Kasumi-1 (cell line): ENCODE data around the gene ALDH4A1.

Experiments used
- DNase-seq, 2 experiments: peaks; one replicate each; lab custom pipeline; 2025; lab: John Stamatoyannopoulos, UW

Gene ALDH4A1, protein sequence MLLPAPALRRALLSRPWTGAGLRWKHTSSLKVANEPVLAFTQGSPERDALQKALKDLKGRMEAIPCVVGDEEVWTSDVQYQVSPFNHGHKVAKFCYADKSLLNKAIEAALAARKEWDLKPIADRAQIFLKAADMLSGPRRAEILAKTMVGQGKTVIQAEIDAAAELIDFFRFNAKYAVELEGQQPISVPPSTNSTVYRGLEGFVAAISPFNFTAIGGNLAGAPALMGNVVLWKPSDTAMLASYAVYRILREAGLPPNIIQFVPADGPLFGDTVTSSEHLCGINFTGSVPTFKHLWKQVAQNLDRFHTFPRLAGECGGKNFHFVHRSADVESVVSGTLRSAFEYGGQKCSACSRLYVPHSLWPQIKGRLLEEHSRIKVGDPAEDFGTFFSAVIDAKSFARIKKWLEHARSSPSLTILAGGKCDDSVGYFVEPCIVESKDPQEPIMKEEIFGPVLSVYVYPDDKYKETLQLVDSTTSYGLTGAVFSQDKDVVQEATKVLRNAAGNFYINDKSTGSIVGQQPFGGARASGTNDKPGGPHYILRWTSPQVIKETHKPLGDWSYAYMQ

DNA sequence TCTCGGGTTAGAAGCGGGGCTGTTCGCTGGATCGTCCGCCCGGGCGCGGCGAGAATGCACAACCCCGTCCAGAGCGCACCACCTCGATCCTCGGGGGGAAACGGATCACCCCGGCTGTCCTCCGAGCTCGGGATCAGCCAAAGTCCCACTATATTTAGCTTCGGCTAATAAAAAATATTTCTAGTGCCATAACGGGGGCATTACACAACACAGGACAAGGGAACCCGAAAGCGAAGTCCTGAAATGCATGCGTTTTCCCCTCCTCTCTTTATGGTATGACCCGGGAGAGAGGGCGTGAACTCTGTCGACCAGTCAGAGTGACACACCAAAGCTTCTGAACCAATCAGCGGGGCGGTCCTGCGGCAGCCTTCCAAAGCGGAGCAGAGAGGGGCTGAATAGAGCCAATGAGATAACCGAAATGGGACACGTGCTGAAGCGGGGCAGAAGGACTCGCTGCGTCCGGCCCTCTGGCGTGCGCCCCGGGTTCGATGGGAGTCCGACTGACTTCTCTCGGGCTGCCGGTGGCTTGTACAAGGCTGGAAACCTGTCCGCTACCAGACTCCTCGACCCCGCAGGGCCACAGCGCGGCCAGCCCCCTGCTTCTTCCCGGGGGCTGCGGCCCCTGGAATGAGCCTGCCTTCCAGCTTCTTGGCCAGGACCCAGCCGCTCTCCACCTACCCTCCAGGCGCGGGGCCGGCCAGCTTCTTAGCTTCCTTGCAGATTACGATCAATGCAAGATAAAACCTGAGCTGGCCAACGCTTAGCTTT lies at the start of gene ALDH4A1:
ALDH4A1 (minus strand) TSS at position 33 of the 768 bp plus-strand sequence; CDS start at position 1, 32 bp downstream.
- DNase-seq = peak; percentile 98 to 99

DNA sequence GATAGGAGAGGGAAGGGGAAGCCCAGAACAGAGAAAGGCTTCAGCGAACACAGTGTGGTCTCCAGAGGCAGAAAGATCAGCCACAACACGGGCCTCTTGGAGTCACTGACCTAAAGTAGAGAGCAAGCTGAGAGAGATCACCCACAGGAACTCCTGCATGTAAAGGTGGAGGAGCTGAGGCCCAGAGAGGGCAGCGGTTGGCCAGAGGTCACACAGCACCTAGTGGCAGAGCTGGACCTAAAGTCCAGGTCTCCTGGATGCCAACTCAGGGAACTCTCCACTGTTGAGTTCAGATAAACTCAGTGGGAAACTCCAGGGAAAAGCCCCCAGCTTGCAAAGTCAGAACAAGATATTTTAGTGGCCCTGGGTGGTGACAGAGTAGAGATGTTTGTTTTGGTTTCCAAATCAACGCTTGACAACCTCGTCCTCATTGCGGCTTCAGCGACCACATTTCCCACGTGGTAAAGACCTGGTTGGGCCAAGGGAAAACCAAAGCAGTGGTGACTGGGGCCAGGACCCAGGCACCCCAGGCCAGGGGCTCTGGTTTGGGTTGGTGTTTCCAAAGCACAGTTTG lies 49.5 kb upstream of the ALDH4A1 start:
- DNase-seq = no peak

DNA sequence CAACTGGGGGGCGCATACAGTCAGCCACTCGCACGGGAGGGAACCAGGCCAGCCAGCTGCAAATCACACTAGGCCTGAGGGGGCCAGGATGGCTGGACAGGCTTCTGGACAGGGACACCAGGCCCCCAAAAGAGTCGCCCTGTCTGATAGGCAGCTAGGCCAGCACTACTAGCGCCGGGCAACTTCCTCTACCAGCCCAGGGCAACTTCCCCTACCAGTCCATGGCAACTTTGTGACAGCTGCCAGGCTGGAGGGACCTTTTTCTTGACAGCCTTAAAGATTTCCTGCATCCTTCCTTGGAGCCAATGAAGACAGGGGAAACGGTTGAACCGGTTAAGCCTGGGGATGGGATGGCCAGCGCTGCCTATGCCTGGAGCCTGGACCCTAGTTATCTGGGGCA lies 49.1 kb upstream of the ALDH4A1 start:
- peak in 1 of 2 experiments; percentile 30 for DNase-seq

DNA sequence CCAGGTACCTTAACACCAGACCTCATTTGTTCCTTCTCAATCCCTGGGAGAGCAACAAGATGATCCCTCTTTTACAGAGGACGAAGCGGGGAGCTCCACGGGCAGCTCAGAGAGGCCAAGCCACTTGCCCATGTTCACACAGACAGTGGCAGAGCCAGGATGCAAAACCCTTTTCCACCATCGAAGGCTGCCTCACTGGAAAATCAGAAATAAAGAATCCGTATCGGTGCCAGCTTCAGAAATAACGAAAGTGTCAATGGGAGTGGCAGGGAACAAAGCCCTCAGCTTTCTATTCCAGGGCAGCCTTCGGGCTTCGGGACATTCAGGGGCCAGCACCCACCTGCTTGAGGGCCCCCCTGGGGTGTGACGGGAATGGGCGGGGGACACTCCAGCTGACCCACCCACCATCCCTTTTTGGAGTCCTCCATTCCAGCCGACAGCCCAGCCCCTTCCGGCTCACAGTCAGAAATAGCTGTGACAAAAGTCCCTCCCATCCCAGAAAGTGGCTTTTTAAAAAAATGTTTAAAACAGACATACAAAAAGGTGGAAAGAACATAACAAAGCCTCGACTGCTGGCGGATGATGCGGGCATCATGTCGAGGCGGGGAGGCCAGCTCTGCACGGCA lies 48.2 kb upstream of the ALDH4A1 start:
- DNase-seq = no peak

DNA sequence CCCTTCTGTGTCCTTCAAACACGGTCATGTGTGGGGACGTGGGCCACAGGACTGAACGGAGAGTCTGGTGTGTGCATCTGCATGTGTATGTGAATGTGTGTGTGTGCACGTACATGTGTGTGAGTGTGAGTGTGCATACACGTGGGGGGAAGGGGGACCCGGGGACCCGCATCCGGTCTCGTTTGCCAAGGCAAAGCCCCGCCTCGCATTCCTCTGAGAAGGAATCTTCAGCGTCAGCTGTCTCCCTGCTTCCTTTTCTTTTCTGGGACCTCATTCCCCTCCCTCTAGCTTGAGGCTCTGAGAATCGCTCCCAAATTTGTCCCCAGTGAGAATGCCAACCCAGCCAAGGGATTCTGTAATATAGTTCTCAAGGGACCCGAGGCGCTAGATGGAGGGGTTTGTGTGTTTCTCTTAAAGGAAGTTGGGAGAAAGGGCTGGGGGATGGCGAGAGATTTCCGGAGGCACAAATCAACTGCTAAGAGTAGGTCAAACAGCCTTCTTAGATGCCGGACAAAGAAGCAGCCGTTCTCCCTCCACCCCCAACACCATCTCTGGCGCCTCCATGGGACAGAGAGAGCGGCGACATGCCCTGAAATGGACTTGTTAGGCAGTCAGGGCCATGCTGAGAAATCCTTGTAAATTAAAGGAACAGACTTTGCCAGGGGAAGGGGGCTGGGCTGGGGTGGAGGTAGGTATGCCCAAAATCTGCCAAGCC lies 47.5 kb upstream of the ALDH4A1 start:
- no peak for DNase-seq

DNA sequence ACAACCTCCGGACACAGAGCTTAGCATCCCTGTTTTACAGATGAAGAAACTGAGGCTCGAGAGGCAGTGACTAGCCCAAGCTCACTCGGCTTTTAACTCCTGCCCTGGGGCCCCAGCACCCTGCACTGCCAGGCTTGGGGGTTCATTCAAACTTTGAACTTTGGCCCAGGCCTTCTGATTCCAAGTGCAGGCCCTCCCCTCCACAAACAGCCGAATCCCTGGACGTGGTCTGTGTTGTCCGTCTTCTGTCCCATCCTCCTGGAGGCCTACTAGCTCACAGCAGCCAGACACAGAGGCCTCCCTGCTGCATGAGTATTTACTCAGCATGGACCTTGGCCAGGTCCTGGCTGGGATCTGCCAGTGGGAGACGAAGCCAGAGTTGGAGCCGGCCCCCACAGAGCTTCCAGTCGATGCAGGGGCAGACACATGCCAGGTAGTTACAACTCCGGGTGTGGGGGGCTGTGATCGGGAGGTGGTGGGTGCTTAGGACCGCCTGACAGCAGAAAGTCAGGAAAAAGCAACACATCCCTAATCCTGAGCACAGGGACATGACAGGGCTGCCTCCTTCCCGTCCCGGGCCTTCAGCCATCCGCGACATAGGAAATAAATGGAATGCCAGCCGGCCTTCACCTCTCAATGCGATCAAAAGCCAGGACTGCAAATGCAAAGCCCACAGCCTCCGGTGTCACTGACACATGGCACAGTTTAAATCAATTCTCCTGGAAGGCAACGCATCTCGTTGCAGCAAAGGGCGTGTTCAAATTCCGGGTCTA lies 46.7 kb upstream of the ALDH4A1 start:
- no peak for DNase-seq

DNA sequence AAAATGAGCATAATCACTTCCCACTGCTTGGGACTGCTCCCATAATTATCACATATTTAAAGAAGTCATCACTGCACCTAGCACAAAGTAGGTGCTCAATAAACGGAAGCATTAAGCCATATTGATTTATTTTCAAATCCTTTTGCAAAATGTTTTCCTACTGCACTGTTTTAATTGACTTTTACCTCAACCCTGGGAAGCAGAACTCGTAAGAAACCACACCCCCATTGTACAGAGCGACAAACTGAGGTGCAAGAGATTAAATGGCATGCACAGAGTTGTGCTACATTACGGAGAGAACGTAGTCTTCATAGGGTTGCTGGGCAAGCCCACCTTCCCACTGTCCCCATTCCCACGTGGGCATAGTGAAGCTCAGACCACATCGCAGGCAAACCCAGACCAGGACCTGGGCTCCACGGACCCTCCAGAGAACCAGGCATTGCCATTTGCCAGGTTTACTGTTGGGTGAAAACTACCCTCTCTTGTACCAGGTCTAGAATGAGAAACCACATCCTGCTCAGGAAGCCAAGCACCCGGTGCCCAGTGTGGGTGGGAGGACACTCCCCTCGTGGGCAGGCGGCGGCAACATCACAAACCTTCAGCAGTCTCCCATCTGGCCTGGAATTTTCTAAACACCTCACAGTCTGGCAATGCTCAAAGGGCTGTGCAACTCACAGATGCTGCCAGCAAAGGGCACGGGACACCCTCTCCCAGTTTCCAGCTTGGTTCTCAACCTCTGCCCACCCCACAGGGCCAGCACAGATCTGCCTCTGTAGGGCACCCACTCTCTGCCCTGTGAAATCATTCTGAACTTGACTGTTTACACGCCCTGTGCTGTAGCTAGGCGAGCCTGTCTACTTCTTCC lies 45.9 kb upstream of the ALDH4A1 start:
- DNase-seq = no peak

DNA sequence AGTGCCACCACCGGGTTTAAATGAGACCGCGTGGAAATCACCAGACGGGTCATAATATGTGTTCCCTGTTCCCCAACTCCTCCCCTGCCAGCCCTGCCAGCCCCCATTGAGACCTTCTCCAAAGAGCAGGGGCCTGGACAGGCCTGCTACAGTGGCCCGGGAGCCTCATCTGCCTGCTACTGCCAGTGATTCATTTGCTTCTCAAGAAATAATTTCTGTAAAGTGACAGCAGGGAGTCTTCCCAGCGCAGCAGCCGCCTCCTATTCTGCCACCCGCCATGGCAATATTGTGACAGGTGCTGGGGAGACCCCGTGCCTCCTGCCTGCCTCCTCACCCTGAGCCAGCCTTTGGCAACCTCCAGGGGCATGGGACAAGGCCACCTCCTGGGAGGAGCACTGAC lies 45.2 kb upstream of the ALDH4A1 start:
- DNase-seq = no peak

DNA sequence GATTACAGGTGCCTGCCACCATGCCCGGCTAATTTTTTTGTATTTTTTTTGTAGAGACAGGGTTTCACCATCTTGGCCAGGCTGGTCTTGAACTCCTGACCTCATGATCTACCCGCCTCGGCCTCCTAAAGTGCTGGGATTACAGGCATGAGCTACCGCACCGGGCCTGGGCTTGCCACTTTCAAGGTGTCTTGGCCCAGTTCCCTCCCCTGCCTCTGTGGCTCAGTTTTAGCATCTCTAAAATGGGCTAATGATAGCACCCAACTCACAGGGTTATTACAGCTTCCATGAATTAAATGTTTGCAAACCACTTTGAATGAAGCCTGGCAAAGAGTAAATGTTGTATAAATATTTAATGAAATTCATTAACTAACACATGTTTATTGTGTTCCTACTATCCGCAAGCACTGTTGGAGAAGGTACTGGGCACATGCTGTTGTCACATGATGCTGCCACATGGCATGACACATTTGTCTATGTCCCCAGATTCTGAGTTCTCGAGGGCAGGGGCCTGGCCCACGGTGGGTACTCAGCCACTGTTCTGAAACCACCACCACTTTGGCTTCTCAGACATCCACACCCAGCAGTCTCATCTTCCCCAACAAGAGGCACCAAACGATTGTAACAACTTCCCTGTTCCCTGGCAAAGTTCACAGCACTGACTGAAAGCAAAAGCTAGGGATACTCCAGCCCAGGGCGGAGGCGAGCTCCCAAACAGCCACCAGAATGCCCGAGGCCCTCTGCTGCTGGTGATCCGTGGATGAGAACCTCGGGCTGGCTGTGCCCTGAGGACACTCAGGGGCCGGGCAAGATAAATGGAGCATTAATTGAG lies 44.4 kb upstream of the ALDH4A1 start:
- no peak for DNase-seq

DNA sequence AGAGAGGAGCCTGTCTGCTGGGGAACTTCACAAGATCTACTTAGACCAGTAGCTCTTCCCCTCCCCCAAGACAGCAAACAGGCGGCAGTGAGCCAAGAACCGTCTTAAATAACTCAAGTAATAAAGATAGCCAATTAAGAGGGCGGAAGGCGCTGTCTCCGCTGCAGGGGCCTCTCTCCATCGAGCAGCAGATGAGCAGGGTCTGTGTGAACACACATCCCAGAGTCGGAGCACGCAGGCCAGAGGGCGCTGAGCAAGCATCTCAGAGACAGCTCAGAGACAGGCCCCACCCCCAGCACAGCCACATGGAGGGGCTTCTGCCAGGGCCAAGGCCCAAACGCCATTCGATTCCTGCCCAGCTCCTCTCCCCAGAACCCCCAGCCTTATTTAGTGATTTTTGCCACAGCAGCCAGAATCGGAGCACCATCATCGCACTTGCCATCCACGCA lies 43.1 kb upstream of the ALDH4A1 start:
- no peak for DNase-seq

DNA sequence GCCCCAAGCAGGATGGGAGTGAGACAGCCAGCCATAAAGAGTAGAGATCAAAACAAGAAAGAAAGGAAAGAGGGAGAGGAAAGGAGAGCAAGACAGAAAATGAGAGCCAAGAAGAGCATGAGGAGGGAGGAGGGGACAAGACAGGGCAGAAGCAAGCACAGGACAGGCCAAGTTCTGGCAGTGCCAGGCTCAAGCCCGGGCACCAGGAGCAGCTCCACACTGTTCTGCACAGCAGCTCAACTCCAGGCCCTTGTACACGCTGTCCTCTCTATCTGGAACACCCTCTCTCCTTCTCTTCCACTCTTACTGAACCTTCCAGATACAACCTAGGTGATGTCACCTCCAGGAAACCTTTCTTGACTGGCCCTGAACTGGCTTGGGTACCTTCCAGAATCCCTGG lies 42.5 kb upstream of the ALDH4A1 start:
- no peak for DNase-seq

DNA sequence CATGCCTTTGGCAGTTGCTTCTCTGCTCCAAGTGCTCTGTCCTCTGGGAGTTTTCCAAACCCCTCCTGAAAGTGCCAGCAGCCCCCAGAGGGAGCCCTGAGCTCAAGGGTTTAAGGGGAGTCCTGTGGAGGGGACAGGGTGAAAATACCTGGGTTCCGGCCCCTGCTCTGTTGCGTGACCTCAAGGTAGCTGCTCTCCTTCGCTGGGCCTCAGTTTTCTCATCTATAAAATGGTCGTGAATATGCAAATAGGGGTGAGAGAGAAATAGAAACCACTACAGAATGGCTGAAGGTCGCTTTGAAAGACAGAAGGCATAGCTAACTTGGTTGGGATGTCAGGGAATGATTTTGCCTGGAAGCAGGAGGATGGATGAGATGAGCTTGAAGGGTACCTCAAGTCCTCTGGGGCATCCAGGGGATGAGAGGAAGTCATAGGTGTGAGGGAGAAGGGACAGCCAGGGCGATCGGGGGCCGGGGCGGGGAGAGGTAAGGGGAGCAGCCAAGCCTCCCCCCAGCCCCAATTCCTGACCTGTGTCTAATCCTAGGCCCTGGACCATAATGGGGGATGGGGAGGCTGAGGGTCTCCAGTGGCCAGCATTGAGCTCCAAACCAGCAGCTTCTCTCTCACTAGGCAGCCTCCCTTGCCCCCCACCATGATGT lies 41.7 kb upstream of the ALDH4A1 start:
- DNase-seq = no peak

DNA sequence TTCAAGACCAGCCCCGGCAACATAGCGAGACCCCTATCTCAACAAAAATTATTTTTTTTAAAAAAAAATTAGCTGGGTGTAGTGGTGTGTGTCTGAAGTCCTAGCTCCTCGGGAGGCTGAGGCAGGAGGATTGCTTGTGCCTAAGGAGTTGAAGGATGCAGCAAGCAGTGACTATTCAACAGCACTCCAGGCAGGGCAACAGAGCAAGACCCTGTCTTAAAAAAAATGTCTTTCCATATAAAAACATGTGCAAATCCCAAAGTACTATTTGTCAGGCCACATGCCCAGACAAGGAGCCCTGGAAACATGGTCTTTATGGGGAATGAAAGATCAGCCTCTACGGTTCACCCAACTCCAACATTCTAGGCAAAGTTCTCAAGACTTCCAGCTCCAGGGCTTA lies 40.8 kb upstream of the ALDH4A1 start:
- no peak for DNase-seq

DNA sequence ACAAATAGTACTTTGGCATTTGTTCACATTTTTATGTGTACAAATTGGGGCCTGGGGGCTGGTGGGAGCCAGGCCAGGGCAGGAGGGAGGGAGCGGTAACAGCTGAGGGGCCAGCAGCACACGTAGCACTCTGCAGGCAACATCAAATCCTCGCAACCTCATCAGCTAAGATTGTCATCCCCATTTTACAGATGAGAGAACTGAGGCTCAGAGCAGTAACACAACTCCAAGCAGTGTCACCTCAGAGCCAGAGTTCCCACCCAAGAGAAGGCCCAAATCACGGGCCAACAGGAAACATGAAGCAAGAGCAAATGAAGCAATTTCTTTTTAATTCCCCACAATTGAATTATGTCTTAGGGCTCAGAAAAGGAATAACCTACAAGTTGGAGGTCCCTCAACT lies 40.0 kb upstream of the ALDH4A1 start:
- no peak for DNase-seq

DNA sequence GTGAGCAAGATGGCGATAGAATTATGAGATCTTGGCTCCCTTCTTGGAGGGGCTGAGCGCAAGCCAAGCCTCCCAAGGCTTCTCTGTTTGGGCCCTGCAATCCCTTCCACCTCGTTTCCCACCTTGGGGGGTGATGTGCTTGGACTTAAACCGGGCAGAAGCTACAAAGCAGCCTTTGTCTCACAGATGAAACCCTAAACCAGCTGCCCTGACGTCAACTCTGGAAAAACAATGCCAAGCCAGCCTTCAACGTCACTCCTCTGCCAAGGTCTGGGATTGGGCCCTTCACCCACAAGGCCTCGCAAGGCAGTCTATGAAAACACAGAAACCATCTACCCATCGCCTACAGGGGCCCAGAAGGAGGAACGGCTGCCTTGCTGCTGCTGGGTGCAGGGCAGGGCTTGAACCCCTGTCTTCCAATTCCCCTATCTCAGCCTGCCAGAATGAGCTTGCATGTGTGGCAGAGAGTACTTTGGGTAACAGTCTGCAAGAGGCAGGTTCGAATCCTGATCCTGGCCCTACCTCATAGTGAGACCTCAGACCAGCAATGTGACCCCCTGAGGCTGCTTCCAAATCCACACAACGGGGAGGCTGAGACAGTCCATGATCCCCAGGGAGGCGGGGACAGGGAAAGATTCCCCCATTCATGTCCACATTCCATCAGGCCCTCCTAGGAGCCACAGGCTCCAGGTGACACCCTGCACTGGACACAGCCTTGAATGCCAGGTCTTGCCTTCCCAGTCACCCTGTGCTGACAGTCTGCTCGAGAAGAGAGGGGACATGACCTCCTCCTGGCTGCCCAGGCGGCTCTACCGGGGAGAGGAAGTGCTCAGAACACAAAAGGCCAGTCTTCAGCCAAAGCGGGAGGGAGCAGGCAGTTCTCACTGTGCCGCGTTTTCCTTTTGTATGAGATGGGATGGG lies 39.1 kb upstream of the ALDH4A1 start:
- no peak for DNase-seq

DNA sequence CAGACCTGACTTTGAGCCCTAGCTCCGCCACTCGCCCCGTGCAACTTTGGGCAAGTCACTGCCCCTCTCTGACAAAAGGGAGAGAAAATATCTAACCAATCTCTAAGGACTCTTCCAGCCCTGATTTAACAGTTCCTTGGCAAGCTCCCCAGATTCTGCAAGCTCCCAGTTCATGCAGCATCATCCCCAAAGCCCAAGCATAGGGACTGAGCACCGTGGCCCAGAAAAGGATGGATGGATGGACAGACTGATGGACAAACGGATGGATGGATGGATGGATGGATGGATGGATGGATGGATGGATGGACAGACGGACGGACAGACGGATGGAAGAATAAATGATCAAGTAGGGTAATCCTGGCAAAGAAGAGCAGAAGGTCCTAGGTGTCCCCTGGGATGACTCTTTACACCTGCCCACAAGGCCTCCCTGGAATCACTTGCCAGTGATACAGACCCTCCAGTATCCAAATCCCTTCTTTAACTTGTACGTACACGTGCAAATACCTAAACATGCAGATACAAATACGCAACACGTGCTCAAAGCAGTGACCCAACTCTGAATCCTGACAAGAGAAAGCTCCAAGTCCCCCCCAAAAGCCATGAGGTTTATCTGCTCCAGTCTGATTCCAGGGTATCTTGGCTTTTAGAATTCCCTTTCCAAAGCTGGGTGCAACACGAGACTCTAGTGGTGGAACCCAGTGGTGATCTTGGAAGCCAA lies 38.1 kb upstream of the ALDH4A1 start:
- no peak for DNase-seq
